GM12874 (cell line): Measurements from ENCODE around the gene FOXC2.
A peak's percentile ranks its signal among the peaks of the same experiment; 100 is the strongest.

Experiments
- TF ChIP-seq, protein P1 (sequence below): IDR thresholded peaks from 2 replicates; pipeline ENCODE4 v1.5.1; 2011; ENCODE audit warnings: low read depth, mild to moderate bottlenecking, control low read depth, low read length, moderate library complexity; ENCODE audit not compliant: insufficient read depth

FOXC2 gene

DNA sequence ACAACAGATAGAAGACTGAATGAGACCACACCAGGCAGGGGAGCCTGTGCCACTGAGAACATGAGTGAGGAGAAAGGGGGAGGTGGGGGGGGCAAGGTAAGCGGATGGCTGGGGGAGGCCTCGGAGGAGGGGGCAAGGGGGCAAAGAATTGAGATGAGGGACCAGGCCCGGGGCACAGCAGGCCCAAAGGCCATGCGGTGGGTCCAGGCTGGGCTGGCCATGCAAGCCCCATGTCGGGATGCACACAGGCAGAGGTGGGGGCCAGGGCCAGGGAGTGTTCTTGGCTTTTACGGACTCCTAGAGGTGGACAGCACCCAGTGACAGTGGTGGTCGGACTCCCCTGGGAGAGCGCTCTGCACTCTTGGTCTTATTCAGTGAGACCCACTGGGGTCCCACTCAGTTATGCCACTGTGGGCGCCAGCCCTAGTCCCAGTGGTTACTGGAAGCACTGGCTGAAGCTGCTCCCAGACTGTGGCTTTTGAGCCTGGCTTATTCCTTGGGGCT lies 6.8 kb upstream of the FOXC2 start:
- TF ChIP-seq, protein P1, sequence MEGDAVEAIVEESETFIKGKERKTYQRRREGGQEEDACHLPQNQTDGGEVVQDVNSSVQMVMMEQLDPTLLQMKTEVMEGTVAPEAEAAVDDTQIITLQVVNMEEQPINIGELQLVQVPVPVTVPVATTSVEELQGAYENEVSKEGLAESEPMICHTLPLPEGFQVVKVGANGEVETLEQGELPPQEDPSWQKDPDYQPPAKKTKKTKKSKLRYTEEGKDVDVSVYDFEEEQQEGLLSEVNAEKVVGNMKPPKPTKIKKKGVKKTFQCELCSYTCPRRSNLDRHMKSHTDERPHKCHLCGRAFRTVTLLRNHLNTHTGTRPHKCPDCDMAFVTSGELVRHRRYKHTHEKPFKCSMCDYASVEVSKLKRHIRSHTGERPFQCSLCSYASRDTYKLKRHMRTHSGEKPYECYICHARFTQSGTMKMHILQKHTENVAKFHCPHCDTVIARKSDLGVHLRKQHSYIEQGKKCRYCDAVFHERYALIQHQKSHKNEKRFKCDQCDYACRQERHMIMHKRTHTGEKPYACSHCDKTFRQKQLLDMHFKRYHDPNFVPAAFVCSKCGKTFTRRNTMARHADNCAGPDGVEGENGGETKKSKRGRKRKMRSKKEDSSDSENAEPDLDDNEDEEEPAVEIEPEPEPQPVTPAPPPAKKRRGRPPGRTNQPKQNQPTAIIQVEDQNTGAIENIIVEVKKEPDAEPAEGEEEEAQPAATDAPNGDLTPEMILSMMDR, result no peak

DNA sequence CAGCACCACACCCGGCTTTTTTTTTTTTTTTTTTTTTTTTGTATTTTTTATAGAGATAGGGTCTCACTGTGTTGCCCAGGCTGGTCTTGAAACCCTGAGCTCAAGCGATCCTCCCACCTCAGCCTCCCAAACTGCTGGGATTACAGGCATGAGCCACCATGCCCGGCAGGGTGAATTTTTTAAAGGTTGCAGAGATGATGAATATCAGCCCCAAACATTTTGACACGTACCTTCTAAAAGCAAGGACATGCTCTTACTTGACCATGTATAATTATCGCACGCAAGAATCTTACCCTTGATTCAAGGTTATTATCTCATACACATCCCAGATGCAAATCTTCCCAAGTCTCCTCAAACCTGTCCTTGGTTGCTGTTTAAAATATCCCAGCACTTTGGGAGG lies 4.3 kb upstream of the FOXC2 start:
- TF ChIP-seq, protein P1, result no peak

DNA sequence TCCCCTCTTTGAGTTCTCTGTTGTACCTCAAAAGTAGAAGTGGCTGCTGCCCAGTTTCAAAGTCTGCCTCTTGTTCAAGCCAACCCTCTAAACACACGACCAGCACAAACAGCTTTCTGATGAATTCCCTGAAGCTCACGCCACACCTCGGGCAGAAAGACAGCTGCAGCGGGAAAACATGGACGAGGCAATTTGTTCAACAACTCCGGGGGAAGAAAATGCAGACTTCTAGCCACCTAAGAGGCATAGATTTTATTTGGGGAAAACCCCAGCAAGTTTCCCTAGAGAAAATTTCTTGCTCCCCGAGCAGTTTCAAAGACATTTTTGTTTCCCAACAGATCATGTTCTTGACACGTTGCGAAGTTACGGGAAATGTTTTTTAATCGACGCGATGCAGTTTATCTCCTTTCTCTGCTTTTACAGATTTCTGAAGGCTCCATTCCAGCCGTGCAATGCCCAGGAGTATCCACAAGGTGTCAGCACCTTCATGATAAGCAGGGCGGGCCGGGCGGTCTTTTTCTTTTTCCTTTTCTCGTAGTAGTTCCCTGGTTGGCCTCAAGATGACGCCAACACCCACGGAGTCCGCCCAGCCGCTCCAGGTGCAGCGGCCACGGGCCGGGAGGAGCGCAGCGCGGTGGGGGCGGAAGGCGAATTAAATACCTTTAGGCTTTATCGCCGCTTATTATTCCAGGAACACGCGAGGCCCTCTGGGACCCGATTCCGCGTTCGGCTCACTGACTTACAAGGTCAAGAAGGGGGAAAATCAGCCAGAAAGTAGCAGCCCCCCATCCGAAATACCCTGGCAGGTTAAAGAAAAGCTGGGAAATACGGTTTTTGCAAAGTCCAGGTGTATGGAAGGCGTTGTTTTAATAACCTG lies 2.9 kb upstream of the FOXC2 start:
- TF ChIP-seq, protein P1, result peak; percentile 98

DNA sequence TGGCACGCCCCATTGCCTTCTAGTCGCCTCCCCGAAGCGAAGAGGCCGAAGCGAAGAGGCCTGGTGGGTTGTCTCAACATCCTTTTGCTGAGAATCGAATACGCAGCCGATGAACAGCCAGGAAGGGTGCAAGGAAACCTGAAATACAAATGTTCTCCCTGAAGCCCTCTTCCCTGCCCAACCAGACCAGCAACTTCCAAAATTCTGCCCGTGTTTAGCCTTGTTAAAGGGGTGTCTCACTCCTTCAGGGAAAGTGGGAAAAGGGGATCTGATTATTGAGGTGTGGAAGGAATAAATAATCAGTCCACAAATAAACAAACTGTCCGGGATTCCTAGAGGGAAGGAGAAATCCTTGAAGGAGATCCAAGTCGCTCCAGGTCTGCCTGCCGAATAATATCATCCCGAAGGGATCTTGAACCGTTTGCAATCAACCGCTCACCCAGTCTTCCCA lies 1.4 kb upstream of the FOXC2 start:
- TF ChIP-seq, protein P1, result no peak

DNA sequence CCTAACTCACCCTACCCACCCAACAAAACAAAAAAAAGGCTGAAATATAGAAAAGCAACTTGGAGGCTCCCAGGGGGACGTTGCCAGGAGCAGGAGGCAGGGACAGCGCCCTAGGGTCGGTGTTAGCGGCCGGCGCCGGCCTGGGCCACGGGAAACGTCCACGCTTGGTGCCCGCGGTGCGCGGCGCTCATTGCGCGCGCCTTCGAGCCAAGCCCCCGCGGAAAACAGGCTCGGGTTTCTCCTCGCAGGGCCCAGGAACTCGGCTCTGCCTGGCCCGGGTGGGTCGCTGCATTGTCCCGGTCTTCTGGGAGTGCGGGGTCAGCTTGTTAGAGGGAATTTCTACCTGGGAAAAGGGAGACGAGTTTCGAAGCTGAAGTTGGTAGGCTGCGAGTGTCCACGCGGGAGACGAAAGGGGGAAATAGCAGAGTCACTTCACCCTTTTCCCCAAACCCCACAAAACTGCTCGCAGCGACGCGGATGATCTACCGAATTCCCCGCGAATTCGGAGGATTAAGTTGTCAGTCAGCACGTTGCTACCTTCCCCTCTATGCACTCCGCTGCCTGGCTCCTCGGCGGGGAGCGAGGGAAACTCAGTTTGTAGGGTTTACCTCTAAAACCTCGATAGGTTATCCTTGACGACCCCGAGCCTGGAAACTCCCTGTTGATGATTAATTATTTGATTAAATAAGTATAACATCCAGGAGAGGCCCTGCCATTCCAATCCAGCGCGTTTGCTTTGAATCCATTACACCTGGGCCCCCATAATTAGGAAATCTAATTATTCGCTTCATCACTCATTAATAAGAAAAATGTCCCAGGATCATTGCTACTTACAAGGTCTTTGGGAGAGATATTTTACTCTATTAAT lies 751 bp upstream of the FOXC2 start:
- TF ChIP-seq, protein P1, result no peak

DNA sequence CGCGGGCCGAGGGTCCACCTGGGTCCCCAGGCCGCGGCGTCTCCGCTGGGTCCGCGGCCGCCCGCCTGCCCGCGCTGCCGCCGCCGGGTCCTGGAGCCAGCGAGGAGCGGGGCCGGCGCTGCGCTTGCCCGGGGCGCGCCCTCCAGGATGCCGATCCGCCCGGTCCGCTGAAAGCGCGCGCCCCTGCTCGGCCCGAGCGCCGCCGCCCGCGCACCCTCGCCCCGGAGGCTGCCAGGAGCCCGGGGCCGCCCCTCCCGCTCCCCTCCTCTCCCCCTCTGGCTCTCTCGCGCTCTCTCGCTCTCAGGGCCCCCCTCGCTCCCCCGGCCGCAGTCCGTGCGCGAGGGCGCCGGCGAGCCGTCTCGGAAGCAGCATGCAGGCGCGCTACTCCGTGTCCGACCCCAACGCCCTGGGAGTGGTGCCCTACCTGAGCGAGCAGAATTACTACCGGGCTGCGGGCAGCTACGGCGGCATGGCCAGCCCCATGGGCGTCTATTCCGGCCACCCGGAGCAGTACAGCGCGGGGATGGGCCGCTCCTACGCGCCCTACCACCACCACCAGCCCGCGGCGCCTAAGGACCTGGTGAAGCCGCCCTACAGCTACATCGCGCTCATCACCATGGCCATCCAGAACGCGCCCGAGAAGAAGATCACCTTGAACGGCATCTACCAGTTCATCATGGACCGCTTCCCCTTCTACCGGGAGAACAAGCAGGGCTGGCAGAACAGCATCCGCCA lies 504 bp downstream of the FOXC2 start:
- TF ChIP-seq, protein P1, result no peak
